HepG2 (cell line): ENCODE results near the gene TBC1D1. TPM values are rescaled to one million over a fixed set of nuclear protein-coding genes. Genes with fewer than 3 reads are reported as not detected.

ENCODE experiments used
- ATAC-seq: fragments of 200-7000 bp; cut with Tn5 transposase; 3 replicates; pipeline ENCODE4 v1.9.1; 2020; ENCODE audit warnings: mild to moderate bottlenecking, moderate library complexity
- BruUV-seq: library from RNA; stranded (reverse); fragments of 400-500 nt; replicated peaks from 2 replicates; lab custom pipeline; 2021; lab: Mats Ljungman, UMichigan
- CTCF ChIA-PET: fragments of 300-600 bp; formaldehyde crosslinking; extraction: SDS; loops from one replicate; lab custom pipeline; 2021; ENCODE audit warnings: low total read pairs, inconsistent platforms, low intra/inter-chr PET ratio; lab: Yijun Ruan, JAX
- POLR2A ChIA-PET: fragments of 350-600 bp; sonication (Branson Sonifier 250); formaldehyde crosslinking; loops from one replicate; lab custom pipeline; 2020; ENCODE audit warnings: antibody characterized with exemption, inconsistent platforms; lab: Yijun Ruan, JAX
- DNase-seq: peaks from one replicate; pipeline ENCODE4 v3.0.0-alpha.2; 2015; ENCODE audit warnings: low spot score
- FAIRE-seq: peaks from 3 replicates; lab custom pipeline; 2011; peaks lifted over from hg19 to GRCh38; lab: Jason Lieb, UNC
- H2AFZ ChIP-seq: one replicate; pipeline ENCODE4 v1.6.1; 2011; ENCODE audit warnings: low read length, inconsistent platforms
- H3K27ac ChIP-seq: fragments of 300-600 bp; 3 replicates; pipeline ENCODE4 v1.8.0; 2011; ENCODE audit warnings: mixed run types, mild to moderate bottlenecking, mixed read lengths, low read length, inconsistent platforms; ENCODE audit not compliant: insufficient read depth; ENCODE audit errors: extremely low read length
- H3K27me3 ChIP-seq, 2 experiments: fragments of 200-600 bp in 1 of 2; 2 replicates in 1 of 2; 3 replicates in 1 of 2; pipeline versions ENCODE4 v1.6.0 to v1.8.0; 2011; ENCODE audit warnings: low read length in 2 of 2, mild to moderate bottlenecking in 2 of 2, moderate library complexity in 2 of 2, inconsistent platforms in 1 of 2; ENCODE audit not compliant: insufficient read depth in 2 of 2, control insufficient read depth in 1 of 2
- H3K36me3 ChIP-seq, 2 experiments: fragments of 200-600 bp in 1 of 2; replicated peaks in 1 of 2; 2 replicates in 1 of 2; 3 replicates in 1 of 2; pipeline versions ENCODE4 v1.5.1 to v1.8.0; 2011; ENCODE audit warnings: low read length in 2 of 2, inconsistent platforms in 1 of 2; ENCODE audit not compliant: insufficient read depth in 2 of 2, control insufficient read depth in 1 of 2
- H3K4me1 ChIP-seq: 2 replicates; pipeline ENCODE4 v1.5.1; 2012; ENCODE audit warnings: low read length, inconsistent platforms; ENCODE audit not compliant: insufficient read depth
- H3K4me2 ChIP-seq: 2 replicates; pipeline ENCODE4 v1.6.0; 2011; ENCODE audit warnings: low read depth, low read length, inconsistent platforms
- H3K4me3 ChIP-seq, 3 experiments: fragments of 200-600 bp in 1 of 3; sonication (generic), shearing (Covaris generic) in 1 of 3; replicated peaks in 1 of 3; 2 replicates each; pipeline ENCODE4 v1.5.1; 2011 to 2016; ENCODE audit warnings: low read length in 3 of 3, inconsistent platforms in 2 of 3, low read depth in 2 of 3, mild to moderate bottlenecking in 2 of 3, control low read depth in 1 of 3, mixed read lengths in 1 of 3; ENCODE audit not compliant: insufficient read depth in 1 of 3
- H3K79me2 ChIP-seq: one replicate; pipeline ENCODE4 v1.6.1; 2011; ENCODE audit warnings: low read length, inconsistent platforms; ENCODE audit not compliant: insufficient read depth
- H3K9ac ChIP-seq: 2 replicates; pipeline ENCODE4 v1.6.0; 2011; ENCODE audit warnings: mild to moderate bottlenecking, low read depth, low read length, inconsistent platforms; ENCODE audit not compliant: insufficient read depth
- H3K9me3 ChIP-seq: 2 replicates; pipeline ENCODE4 v1.5.1; 2012; ENCODE audit warnings: mild to moderate bottlenecking, low read length
- H4K20me1 ChIP-seq: 2 replicates; pipeline ENCODE4 v1.6.0; 2011; ENCODE audit warnings: inconsistent platforms, mild to moderate bottlenecking, low read length, moderate library complexity; ENCODE audit not compliant: insufficient read depth
- ATF5 ChIP-seq: sonication (generic); formaldehyde crosslinking; IDR thresholded peaks from 2 replicates; pipeline ENCODE4 v1.4.0; 2020; ENCODE audit warnings: mild to moderate bottlenecking, low read depth, missing genetic modification reagents
- CREB1 ChIP-seq, 2 experiments: fragments of 450-650 bp in 1 of 2; IDR thresholded peaks; 2 replicates each; pipeline ENCODE4 v1.6.1; 2016 to 2017; ENCODE audit warnings: control low read depth in 1 of 2, mild to moderate bottlenecking in 1 of 2, missing compliant biosample characterization in 1 of 2, missing genetic modification characterization in 1 of 2
- HIC2 ChIP-seq: sonication (generic); formaldehyde crosslinking; IDR thresholded peaks from 2 replicates; pipeline ENCODE4 v1.9.0; 2022; ENCODE audit warnings: low read depth, missing genetic modification reagents
- IRF2 ChIP-seq: IDR thresholded peaks from 2 replicates; pipeline ENCODE4 v1.6.1; 2018; ENCODE audit warnings: missing genetic modification reagents, missing compliant biosample characterization
- MTF1 ChIP-seq: sonication (generic); formaldehyde crosslinking; IDR thresholded peaks from 2 replicates; pipeline ENCODE4 v1.5.0; 2020; ENCODE audit warnings: missing genetic modification reagents
- PAWR ChIP-seq: sonication (generic); formaldehyde crosslinking; IDR thresholded peaks from 2 replicates; pipeline ENCODE4 v1.4.0; 2020; ENCODE audit warnings: missing genetic modification reagents, mild to moderate bottlenecking, borderline replicate concordance
- POLR2G ChIP-seq: fragments of 200-400 bp; formaldehyde crosslinking; IDR thresholded peaks from 2 replicates; pipeline ENCODE4 v1.6.1; 2018; ENCODE audit warnings: mild to moderate bottlenecking, low read depth, low read length, moderate library complexity
- SETDB1 ChIP-seq: sonication (generic); formaldehyde crosslinking; IDR thresholded peaks from 2 replicates; pipeline ENCODE4 v1.5.1; 2020; ENCODE audit warnings: missing genetic modification reagents, mild to moderate bottlenecking, borderline replicate concordance
- ZNF138 ChIP-seq: sonication (generic); formaldehyde crosslinking; IDR thresholded peaks from 2 replicates; pipeline ENCODE4 v1.5.0; 2020; ENCODE audit warnings: mild to moderate bottlenecking, low read depth, missing genetic modification reagents
- ZNF207 ChIP-seq: fragments of 450-650 bp; IDR thresholded peaks from 2 replicates; pipeline ENCODE4 v1.6.1; 2016; ENCODE audit warnings: antibody characterized with exemption, borderline replicate concordance
- ZNF550 ChIP-seq: sonication (generic); formaldehyde crosslinking; IDR thresholded peaks from 2 replicates; pipeline ENCODE4 v1.4.0; 2020; ENCODE audit warnings: mild to moderate bottlenecking, missing genetic modification reagents, borderline replicate concordance
- WGBS: methylation state at CpG from one replicate; pipeline ENCODE4 v1.1.6; 2017; ENCODE audit warnings: low lambda C conversion rate; 5-methylcytosine and 5-hydroxymethylcytosine counted together
- in situ Hi-C: cut with HindIII; loops from 2 replicates; pipeline ENCODE4 v1.10.0; 2017; ENCODE audit warnings: low pct_unique_long_range_greater_than_20kb; ENCODE audit not compliant: extremely low pct_ligation_motif_present
- intact Hi-C: fragments of 100-400 bp; cut with micrococcal nuclease; formaldehyde crosslinking; loops from one replicate; pipeline ENCODE4 v1.10.0; 2022; ENCODE audit not compliant: unreplicated experiment
- polyA plus RNA-seq, 8 experiments: library from polyadenylated mRNA; depleted of rRNA in 3 of 8; stranded (reverse) in 7 of 8; unstranded in 1 of 8; fragments of >200 nt; fragmentation: Illumina TruSeq in 4 of 8; extraction: Trizol in 4 of 8; gene quantifications; 2 replicates each; pipeline versions ENCODE4 v1.2.1 to v1.2.3, GENCODE V29; 2011 to 2016; ENCODE audit warnings: low read depth in 4 of 8, missing spikeins in 1 of 8, mixed read lengths in 1 of 8; ENCODE audit not compliant: insufficient read depth in 1 of 8
- total RNA-seq, 5 experiments: library from RNA; depleted of rRNA; stranded (reverse); fragments of >200 nt; fragmentation: Illumina TruSeq; extraction: Trizol; gene quantifications; 2 replicates each; pipeline ENCODE4 v1.2.3, GENCODE V29; 2016; ENCODE audit warnings: low read depth in 1 of 5
- TF ChIP-seq, protein P1 (sequence below): sonication (generic); formaldehyde crosslinking; IDR thresholded peaks from 2 replicates; pipeline ENCODE4 v1.4.0; 2020; ENCODE audit warnings: missing genetic modification reagents

The TBC1D1 gene
- total and polyA plus RNA-seq, 2 of the 13 experiments (the other 11 are each of a cell fraction or from before 2014, with no cell fraction given) = 37.3 to 62.8 TPM

- in situ Hi-C loops = no loop called here
- Histone ChIP-seq H3K79me2 (no peaks in the 10 kb centered on the region), H3K27ac (no peak overlapping the region), H4K20me1 (no peaks in the 10 kb centered on the region), H3K4me2 (no peak overlapping the region), H3K4me1 (peaks cover 16% of the 10 kb centered on the region), H3K36me3 (peaks cover 0 to 1% of the 10 kb centered on the region in 2 experiments; a peak in 1 of 5 replicates), H3K27me3 (no peaks in the 10 kb centered on the region), H3K4me3 (no peak overlapping the region), H3K9me3 (no peaks in the 10 kb centered on the region), H2AFZ (no peak overlapping the region), H3K9ac (no peak overlapping the region)
- ATAC-seq (no peak), FAIRE-seq (no peak), DNase-seq (no peak)
- BruUV-seq = no TSS peak
- no peak for TF ChIP-seq CREB1 (IDR thresholded peaks at IDR 0.05)
- TF ChIP-seq CREB1 (CRISPR knock-in tag; IDR thresholded peaks at IDR 0.05) = no peak
- no peak for TF ChIP-seq IRF2 (CRISPR knock-in tag)
- TF ChIP-seq POLR2G = no peak
- no peak for TF ChIP-seq PAWR (CRISPR knock-in tag)
- TF ChIP-seq SETDB1 (CRISPR knock-in tag) = no peak
- no peak for TF ChIP-seq ZNF138 (CRISPR knock-in tag)
- TF ChIP-seq ZNF207 = no peak
- no peak for TF ChIP-seq ZNF550 (CRISPR knock-in tag)
- no peak for TF ChIP-seq HIC2 (CRISPR knock-in tag)
- TF ChIP-seq, protein P1, sequence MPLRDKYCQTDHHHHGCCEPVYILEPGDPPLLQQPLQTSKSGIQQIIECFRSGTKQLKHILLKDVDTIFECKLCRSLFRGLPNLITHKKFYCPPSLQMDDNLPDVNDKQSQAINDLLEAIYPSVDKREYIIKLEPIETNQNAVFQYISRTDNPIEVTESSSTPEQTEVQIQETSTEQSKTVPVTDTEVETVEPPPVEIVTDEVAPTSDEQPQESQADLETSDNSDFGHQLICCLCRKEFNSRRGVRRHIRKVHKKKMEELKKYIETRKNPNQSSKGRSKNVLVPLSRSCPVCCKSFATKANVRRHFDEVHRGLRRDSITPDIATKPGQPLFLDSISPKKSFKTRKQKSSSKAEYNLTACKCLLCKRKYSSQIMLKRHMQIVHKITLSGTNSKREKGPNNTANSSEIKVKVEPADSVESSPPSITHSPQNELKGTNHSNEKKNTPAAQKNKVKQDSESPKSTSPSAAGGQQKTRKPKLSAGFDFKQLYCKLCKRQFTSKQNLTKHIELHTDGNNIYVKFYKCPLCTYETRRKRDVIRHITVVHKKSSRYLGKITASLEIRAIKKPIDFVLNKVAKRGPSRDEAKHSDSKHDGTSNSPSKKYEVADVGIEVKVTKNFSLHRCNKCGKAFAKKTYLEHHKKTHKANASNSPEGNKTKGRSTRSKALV = no peak
- no peak for TF ChIP-seq ATF5
- no peak for TF ChIP-seq MTF1 (CRISPR knock-in tag)
- intact Hi-C loops = no loop called here
- ChIA-PET CTCF (no interaction called here), POLR2A (no interaction called here)
- 93% methylated on average over 4 of the region's 4 CpGs for WGBS
Measured at GRCh38 chr4:37868238-37868637, 22.6 kb upstream of the TBC1D1 start.
